C4-2B (cell line): Measurements from ENCODE around the gene EPB41L4B.

ENCODE experiments used
- ZFX ChIP-seq: fragments of 450-650 bp; IDR thresholded peaks from 2 replicates; pipeline ENCODE4 v1.6.1; 2017
- TF ChIP-seq, protein P1 (sequence below): fragments of 450-650 bp; conservative IDR thresholded peaks from 2 replicates; pipeline ENCODE4 v1.5.1; 2017; ENCODE audit warnings: mild to moderate bottlenecking

DNA sequence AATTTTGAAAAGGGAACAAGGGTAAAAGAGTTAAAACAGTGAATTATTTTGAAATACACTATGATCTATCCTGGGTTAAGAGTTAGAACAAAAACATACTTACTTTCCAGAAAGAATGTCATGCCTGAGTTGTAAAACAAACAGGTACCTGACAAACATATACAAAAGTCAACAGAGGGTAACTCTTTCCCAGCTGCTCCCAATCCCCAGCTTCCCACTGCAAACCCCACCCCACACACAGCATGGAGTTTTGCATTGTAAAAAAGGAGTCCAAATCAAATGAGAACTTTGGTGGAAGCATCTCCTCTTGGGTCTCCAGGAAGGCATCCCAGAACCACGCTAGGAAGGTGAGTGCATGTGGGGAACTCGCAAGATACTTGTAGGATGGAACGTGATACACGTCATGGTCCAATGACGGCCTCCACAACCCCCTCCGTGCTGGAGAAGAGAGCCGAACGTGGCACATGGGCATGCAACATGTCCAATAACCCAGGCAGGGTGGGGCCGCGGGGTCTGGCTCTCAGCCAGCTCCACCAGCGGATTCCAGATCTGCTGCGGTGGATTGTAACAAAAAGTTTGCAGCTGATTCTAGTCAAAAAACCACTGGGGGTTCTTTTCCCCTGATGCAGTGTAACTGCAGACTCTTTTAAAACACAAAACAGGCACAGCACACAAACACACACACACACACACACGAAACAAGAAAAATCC lies 55.8 kb downstream of the EPB41L4B start:
- TF ChIP-seq, protein P1, sequence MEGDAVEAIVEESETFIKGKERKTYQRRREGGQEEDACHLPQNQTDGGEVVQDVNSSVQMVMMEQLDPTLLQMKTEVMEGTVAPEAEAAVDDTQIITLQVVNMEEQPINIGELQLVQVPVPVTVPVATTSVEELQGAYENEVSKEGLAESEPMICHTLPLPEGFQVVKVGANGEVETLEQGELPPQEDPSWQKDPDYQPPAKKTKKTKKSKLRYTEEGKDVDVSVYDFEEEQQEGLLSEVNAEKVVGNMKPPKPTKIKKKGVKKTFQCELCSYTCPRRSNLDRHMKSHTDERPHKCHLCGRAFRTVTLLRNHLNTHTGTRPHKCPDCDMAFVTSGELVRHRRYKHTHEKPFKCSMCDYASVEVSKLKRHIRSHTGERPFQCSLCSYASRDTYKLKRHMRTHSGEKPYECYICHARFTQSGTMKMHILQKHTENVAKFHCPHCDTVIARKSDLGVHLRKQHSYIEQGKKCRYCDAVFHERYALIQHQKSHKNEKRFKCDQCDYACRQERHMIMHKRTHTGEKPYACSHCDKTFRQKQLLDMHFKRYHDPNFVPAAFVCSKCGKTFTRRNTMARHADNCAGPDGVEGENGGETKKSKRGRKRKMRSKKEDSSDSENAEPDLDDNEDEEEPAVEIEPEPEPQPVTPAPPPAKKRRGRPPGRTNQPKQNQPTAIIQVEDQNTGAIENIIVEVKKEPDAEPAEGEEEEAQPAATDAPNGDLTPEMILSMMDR, result no peak
- no peak for TF ChIP-seq ZFX
